ENCODE results near the gene ALDH6A1. TPM values are rescaled to one million over a fixed set of nuclear protein-coding genes. Genes with fewer than 3 reads are reported as not detected.
"Not testable (repeated sequence)": the region's sequence is repeated elsewhere in the genome, so short reads cannot be mapped to it uniquely, and the experiment has no call there.

Gene ALDH6A1
- total RNA-seq, 4 donors from 2014 or later, result 19.1 to 40.0 (median 27.5) TPM

DNA sequence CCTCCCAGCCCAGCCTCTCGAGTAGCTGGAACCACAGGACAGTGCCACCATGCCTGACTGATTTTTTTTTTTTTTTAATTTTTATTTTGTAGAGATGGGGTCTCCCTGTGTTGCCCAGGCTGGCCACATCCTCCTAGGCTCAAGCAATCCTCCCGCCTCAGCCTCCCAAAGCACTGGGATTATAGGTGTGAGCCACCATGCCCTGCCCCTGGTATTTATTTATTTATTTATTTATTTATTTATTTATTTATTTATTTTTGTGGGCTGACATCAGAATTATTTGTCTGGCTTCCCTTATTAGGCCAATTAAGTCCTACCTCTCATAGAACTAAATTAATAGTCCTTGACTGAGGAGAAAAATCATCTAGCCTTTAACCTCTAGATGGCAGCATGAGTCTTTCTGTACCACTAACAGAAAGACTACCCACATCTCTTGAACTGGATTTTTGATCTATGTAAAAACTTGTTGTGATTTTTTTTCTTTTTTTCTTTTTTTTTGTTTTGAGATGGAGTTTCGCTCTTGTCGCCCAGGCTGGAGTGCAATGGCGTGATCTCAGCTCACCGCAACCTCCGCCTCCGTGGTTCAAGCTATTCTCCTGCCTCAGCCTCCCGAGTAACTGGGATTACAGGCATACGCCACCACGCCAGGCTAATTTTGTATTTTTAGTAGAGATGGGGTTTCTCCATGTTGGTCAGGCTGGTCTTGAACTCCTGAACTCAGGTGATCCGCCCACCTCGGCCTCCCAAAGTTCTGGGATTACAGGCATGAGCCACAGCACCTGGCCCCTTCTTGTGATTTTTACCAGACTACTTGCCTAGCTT is 27.4 kb upstream of the ALDH6A1 start:
- not testable (repeated sequence) for H3K4me3 ChIP-seq, H3K36me3 ChIP-seq, DNase-seq, H3K9me3 ChIP-seq, H3K27ac ChIP-seq, H3K4me1 ChIP-seq, H3K27me3 ChIP-seq
- intact Hi-C loops (cut with DNase I; ENCODE audit: low total_unique reads), result loop anchor here (5.0 kb wide), 1 partner anchor 136 kb away; no protein-coding TSS in a partner anchor
- TF ChIP-seq, protein P1, sequence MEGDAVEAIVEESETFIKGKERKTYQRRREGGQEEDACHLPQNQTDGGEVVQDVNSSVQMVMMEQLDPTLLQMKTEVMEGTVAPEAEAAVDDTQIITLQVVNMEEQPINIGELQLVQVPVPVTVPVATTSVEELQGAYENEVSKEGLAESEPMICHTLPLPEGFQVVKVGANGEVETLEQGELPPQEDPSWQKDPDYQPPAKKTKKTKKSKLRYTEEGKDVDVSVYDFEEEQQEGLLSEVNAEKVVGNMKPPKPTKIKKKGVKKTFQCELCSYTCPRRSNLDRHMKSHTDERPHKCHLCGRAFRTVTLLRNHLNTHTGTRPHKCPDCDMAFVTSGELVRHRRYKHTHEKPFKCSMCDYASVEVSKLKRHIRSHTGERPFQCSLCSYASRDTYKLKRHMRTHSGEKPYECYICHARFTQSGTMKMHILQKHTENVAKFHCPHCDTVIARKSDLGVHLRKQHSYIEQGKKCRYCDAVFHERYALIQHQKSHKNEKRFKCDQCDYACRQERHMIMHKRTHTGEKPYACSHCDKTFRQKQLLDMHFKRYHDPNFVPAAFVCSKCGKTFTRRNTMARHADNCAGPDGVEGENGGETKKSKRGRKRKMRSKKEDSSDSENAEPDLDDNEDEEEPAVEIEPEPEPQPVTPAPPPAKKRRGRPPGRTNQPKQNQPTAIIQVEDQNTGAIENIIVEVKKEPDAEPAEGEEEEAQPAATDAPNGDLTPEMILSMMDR (IDR thresholded peaks at IDR 0.05), result peak; percentile 49 to 64 (median 60)
- in situ Hi-C loops (cut with MboI; ENCODE audit: low pct_ligation_motif_present in 1 of 4, low pct_unique_long_range_greater_than_20kb in 1 of 4, low sequenced_read_pairs in 3 of 4), result loop anchor here in 1 of 4 donors (10.0 kb wide), 1 partner anchor 143 kb away; no protein-coding TSS in a partner anchor
- 90 to 96% methylated on average over 11 to 13 of the region's 13 CpGs for WGBS, 2 donors (ENCODE audit: low coverage in 1 of 2)

DNA sequence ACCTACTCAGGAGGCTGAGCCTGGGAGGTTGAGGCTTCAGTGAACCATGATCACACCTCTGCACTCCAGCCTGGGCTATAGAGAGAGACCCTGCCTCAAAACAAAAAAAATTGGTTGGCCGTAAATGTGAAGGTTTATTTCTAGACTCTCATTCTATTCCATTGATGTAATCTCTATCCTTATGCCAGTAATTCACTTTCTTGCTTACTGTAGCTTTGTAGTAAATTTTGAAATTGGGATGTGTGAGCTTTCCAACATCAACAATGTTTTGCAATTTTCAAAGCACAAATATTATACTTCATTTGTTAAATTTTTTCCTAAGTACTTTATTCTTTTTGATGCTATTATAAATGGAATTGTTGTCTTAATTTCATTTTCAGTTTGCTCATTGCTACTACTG is 25.1 kb upstream of the ALDH6A1 start:
- Histone ChIP-seq H3K9me3 (no peaks in the 10 kb centered on the region), H3K4me1 (no peaks in the 10 kb centered on the region), H3K4me3 (no peak overlapping the region), H3K36me3 (peaks cover 0 to 7% (median 0%) of the 10 kb centered on the region in 4 donors), H3K27me3 (no peaks in the 10 kb centered on the region), H3K27ac (no peak overlapping the region)
- intact Hi-C loops (cut with DNase I; ENCODE audit: low total_unique reads) (no loop called here), in situ Hi-C loops (cut with MboI; ENCODE audit: low pct_ligation_motif_present in 1 of 4, low pct_unique_long_range_greater_than_20kb in 1 of 4, low sequenced_read_pairs in 3 of 4) (loop anchor here in 2 of 4 donors (5.0 to 10.0 kb wide), 2 partner anchors 143 to 145 kb away; no protein-coding TSS in a partner anchor)
- no peak for DNase-seq
- TF ChIP-seq POLR2A (IDR thresholded peaks at IDR 0.05) (no peak), EP300 (IDR thresholded peaks at IDR 0.05; ENCODE audit: low read depth) (no peak), POLR2AphosphoS5 (IDR thresholded peaks at IDR 0.05) (no peak)
- TF ChIP-seq, protein P1 (IDR thresholded peaks at IDR 0.05), result no peak
- WGBS, 2 donors (ENCODE audit: low coverage in 1 of 2), result 84% methylated on average over 1 of the region's 1 CpG; no CpG with 5 or more reads in 1 of the 2 donors

DNA sequence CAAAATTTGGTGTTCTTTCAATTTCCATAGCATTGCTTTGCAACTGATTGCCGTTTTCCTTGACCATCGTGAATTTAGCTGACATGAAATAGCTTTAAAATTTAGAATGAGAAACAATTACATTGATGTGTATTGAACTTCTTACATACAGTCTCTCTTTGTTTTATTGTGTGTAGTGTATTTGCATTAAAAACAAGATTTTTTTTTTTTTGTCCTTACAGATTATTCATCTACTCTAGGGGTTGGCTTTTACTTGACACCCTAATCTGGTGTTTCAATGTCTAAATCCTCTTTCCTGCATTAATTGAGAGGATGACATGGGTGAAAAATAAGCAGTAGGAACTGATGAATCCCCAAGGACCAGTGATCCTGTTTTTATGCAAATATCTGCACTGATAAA is 21.1 kb upstream of the ALDH6A1 start:
- TF ChIP-seq, protein P1 (IDR thresholded peaks at IDR 0.05), result no peak
- TF ChIP-seq POLR2A (IDR thresholded peaks at IDR 0.05) (no peak), POLR2AphosphoS5 (IDR thresholded peaks at IDR 0.05) (no peak), EP300 (IDR thresholded peaks at IDR 0.05; ENCODE audit: low read depth) (no peak)
- no peaks in the 10 kb centered on the region for H3K9me3 ChIP-seq
- H3K27me3 ChIP-seq, result no peaks in the 10 kb centered on the region
- in situ Hi-C loops (cut with MboI; ENCODE audit: low pct_ligation_motif_present in 1 of 4, low pct_unique_long_range_greater_than_20kb in 1 of 4, low sequenced_read_pairs in 3 of 4), result loop anchor here in 2 of 4 donors (5.0 to 10.0 kb wide), 2 partner anchors 147 to 149 kb away; no protein-coding TSS in a partner anchor
- WGBS, 2 donors (ENCODE audit: low coverage in 1 of 2), result 92 to 95% methylated on average over 2 of the region's 2 CpGs
- no peak overlapping the region for H3K27ac ChIP-seq
- peaks cover 0 to 7% (median 1%) of the 10 kb centered on the region in 4 donors for H3K36me3 ChIP-seq
- H3K4me1 ChIP-seq, result no peaks in the 10 kb centered on the region
- no peak for DNase-seq
- no peak overlapping the region for H3K4me3 ChIP-seq
- intact Hi-C loops (cut with DNase I; ENCODE audit: low total_unique reads), result no loop called here

DNA sequence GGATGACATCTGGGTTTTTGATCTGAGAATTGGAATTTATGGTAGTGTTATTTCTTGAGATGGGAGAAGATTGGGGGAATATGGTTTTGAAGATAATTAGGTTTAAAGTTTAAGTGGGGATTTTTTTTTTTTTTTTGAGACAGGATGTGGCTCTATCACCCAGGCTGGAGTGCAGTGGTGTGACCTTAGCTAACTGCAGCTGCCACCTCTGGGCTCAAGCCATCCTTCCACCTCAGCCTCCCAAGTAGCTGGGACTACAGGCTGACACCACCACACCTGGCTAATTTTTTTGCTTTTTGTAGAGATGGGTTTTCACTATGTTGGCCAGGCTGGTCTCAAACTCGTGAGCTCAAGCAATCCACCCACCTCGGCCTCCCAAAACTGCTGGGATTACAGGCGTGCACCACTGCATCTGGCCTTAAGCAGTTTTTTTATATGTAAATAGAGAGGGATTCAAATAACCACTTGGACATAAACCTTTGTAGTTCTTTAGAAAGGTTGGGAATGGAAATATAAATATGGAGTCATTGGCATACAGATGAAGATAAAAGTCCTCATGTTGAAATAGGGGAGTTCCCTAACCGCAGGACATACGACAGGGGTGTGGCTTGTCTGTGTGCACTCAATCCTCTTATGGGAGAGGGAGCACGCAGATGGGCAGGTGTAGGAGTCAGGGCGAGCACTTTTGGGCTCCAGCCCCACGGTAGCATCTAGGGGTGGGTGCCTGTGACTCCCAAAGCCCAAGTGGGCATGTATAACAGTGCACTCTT is 5.2 kb upstream of the ALDH6A1 start:
- H3K27me3 ChIP-seq, result no peaks in the 10 kb centered on the region
- H3K9me3 ChIP-seq, result no peaks in the 10 kb centered on the region
- H3K4me3 ChIP-seq, result no peak overlapping the region
- TF ChIP-seq POLR2AphosphoS5 (IDR thresholded peaks at IDR 0.05), result no peak
- TF ChIP-seq, protein P1 (IDR thresholded peaks at IDR 0.05), result no peak
- TF ChIP-seq POLR2A (IDR thresholded peaks at IDR 0.05), result no peak
- TF ChIP-seq EP300 (IDR thresholded peaks at IDR 0.05; ENCODE audit: low read depth), result no peak
- in situ Hi-C loops (cut with MboI; ENCODE audit: low pct_ligation_motif_present in 1 of 4, low pct_unique_long_range_greater_than_20kb in 1 of 4, low sequenced_read_pairs in 3 of 4) (no loop called here), intact Hi-C loops (cut with DNase I; ENCODE audit: low total_unique reads) (no loop called here)
- peaks cover 4 to 16% (median 9%) of the 10 kb centered on the region in 4 donors for H3K4me1 ChIP-seq
- H3K27ac ChIP-seq, result no peak overlapping the region
- peaks cover 0 to 5% (median 0%) of the 10 kb centered on the region in 4 donors for H3K36me3 ChIP-seq
- WGBS, 2 donors (ENCODE audit: low coverage in 1 of 2), result 69 to 80% methylated on average over 5 to 8 of the region's 8 CpGs
- DNase-seq, result no peak
